ENCODE data around the gene EPN3.

Gene EPN3

GRCh38 chr17:50570032-50570431, 37.5 kb downstream of the EPN3 start:
- no peak for DNase-seq (ENCODE audit: low spot score)

DNA sequence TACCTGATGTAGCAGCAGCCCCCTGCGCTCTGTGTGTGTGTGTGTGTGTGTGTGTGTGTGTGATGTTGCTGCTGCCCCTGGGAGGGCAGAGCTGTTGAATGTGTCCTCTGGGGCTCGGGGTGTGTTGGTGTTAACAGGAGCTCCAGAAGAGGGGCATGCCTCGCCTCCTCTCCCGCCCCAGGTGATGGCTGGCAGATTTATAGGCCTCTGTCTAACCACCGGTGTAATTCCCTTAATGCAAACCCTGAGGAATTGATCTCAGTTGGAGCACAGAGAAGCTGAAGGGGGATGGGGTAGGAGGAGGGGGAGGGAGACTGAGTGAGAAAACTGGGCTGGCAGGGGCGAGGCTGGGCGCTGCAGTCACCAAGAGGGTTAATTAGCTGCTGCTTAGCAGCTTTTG, 38.0 kb downstream of the EPN3 start:
- DNase-seq (ENCODE audit: low spot score), result no peak

DNA sequence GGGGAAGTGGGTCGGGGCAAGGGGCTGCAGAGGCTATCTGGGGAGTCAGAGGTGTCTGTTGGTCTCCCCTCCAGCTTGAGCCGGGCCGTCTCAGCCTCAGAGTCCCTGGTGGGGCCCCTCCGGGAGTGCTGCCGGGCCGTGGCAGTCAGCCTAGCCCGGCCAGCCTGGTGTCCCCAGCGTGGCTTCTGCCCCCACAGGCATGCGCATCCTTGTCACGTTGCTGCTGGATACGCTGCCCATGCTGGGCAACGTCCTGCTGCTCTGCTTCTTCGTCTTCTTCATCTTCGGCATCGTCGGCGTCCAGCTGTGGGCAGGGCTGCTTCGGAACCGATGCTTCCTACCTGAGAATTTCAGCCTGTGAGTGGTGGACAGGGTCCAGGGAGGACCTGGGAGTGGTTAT, 39.1 kb downstream of the EPN3 start:
- no peak for DNase-seq (ENCODE audit: low spot score)

GRCh38 chr17:50572541-50572940, 40.0 kb downstream of the EPN3 start:
- DNase-seq (ENCODE audit: low spot score), result no peak

DNA sequence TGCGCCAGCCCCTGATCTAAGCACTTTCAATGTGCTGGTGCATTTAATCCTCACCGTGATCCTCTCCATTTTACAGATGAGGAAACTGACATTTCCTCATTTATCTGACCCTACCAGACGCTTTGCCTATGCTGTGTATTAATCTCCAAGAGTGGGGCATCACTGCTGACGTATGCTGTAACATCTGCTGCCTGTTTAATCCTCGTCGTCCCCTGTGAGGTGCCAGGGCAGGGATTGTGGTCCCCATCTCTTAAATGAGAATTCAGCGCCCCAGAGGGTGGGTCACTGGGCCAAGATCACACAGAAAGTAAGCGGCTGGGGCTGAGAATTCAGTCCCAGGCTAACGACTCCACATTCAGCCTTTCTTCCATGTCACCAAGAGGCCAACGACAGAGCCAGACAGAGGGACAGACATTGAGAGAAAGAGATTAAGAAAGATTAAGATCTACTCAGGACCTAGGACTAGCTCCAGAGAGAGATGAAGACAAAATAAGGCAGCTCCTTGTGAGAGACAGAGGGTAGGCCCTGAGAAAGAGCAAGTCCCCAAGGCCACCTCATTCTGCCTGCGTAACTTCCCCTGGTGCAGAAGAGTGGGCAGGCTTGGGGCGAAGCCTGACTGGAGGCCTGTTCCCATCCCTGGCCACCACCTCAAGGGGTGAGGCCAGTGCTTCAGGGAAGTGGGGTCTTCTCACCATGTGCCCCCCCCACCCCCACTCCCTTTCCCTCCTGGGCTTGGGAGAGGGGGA, 41.5 kb downstream of the EPN3 start:
- no peak for DNase-seq (ENCODE audit: low spot score)

- DNase-seq (ENCODE audit: low spot score), result no peak
These were observed 43.2 kb downstream of the EPN3 start for GRCh38 chr17:50575581-50576210.

- DNase-seq (ENCODE audit: low spot score), result no peak
These were observed 44.3 kb downstream of the EPN3 start for GRCh38 chr17:50576864-50577263.

DNA sequence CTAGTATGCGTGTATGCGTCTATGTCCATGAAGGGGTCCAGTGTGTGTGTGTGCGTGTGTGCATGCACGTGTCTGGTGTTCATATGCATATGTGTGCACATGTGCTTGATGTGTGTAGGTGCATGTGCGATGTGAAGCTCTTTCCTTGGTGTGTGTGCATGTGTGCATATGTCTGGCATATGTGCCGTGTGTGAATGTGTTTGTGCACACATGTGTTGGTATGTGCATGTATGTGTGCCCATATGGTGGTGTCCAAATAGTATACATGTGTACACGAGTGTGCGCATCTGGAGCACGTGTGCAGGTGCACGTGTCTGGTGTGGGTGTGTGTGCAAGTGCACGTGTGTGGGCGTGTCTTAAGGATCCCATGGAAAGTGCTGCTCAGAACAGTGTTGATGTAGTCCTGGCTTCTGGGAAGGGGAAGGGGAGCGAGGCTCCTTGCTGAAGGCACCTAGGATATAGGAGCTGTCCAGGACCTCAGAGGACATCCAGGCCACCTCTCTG, 45.0 kb downstream of the EPN3 start:
- no peak for DNase-seq (ENCODE audit: low spot score)

- no peak for DNase-seq (ENCODE audit: low spot score)
These were observed 45.6 kb downstream of the EPN3 start for GRCh38 chr17:50578173-50578572.

DNA sequence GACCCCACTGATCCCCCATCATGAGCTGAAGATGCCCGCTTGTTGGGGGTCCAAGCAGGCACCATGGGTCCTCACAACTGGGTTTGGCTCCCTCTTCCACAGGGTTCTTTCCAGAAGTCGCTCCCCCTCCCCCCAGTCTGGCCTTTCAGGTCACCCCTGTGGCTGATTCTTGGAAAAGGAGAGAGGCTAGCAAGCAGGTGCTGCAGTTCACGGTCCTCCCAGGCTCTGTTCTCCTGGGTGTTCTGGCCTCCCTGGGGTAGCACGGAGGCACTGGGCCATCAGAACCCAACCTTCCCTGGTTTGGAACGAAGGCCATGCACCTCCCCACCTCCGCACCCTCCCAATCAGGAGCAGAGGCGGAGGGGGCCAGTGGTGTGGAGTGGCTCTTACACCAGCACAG, 46.9 kb downstream of the EPN3 start:
- DNase-seq (ENCODE audit: low spot score), result no peak

- DNase-seq (ENCODE audit: low spot score), result no peak
These were observed 48.1 kb downstream of the EPN3 start for GRCh38 chr17:50580646-50581045.

DNA sequence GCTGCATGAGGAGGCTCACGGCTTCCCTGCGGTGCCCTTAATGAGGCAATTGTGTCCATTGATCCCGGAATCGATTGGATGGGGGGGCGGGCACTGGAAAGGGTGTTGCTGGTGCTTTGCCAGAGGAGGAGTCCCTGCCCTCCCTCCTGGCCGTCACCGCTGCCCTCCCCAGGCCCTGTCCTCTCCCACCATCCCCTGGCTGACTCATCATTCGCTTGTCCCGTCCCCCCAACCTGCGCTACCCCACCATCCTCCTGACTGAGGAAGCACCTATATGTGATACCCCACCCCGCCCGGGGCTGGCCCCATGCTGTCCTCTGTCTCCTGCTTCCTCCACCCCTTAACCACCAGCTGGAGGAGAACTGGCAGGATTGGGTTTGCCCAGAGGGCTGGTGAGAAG, 48.8 kb downstream of the EPN3 start:
- DNase-seq (ENCODE audit: low spot score), result no peak

GRCh38 chr17:50582741-50583140, 50.2 kb downstream of the EPN3 start:
- no peak for DNase-seq (ENCODE audit: low spot score)

DNA sequence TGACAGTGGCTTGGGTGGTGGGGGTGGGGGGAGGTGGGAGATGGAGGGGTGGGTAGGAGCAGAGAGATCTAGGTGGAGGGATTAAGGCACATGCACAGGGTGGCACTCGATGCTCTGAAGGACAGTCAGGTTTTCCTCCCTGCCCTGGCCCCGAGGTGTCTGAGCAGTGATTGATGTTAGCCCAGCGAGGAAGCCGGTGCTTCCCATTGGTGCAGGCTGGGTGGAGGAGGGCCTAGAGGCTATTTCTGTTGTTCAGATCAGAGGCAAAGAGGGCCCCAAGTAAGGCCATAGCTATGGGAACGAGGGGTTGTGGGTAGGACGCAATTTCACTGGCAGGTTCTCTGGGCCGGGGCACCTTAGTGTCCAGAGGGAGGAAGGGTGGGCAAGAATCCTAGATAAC, 51.1 kb downstream of the EPN3 start:
- no peak for DNase-seq (ENCODE audit: low spot score)

- no peak for DNase-seq (ENCODE audit: low spot score)
These were observed 51.6 kb downstream of the EPN3 start for GRCh38 chr17:50584116-50584515.

DNA sequence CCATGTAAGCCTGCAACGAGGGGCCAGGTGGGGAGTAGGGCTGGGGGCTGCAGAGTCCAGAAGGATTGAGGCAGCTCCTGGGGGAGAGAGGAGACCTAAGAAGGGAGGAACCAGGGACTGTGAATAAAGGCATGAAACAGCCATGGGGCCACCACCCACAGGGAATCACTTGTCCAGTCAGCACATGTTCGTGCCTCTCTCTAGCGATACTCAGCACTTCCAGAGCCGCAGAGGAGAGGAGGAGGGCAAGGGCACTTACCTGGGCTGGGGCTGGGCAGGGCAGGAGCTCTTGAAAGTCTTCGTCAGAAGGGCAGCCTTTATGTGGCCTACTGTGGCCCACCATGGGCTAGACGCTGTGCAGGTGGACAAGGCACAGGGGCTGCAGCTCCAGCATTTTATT, 52.2 kb downstream of the EPN3 start:
- DNase-seq (ENCODE audit: low spot score), result no peak

DNA sequence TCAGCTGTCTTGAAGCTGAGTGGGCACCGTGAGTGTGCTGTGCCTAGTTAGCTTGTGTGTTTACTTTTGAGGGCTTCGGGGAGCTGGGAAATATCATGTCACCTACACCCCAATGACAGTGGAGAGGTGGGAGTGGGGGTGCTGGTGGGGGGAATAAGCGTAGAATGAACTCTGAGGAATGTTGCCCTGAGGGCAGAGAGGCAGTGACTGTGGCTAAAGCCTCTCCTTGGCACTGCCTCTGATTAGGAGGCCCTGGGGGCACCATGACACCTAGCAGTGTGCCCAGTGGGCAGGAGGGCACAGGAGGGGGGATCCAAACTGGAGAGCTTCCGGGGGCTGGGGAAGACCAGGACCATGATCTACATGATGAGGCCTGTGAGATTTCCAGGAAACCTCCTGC, 52.8 kb downstream of the EPN3 start:
- DNase-seq (ENCODE audit: low spot score), result no peak

DNA sequence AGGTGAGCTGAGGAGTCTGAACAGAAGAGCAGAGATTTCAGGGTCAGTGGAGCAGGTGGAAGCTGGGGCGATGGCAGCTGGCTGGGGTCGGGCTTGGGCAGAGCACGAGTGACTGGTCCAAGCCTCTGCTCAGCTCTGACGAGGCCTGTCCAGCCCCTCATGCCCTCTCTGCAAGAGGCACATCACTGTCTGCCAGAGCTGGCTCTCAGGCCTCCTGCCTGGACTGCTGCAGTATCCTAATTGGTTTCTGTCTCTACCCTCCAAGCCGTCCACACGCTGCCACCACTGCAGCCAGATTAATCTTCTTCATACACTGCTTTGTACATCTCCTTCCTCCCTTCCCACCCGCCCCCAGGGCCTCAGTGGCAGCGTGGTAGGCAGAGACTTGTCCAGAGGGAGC, 53.4 kb downstream of the EPN3 start:
- DNase-seq (ENCODE audit: low spot score), result no peak

GRCh38 chr17:50586421-50587247, 54.1 kb downstream of the EPN3 start:
- DNase-seq (ENCODE audit: low spot score), result no peak

- DNase-seq (ENCODE audit: low spot score), result no peak
These were observed 55.0 kb downstream of the EPN3 start for GRCh38 chr17:50587571-50587970.

DNA sequence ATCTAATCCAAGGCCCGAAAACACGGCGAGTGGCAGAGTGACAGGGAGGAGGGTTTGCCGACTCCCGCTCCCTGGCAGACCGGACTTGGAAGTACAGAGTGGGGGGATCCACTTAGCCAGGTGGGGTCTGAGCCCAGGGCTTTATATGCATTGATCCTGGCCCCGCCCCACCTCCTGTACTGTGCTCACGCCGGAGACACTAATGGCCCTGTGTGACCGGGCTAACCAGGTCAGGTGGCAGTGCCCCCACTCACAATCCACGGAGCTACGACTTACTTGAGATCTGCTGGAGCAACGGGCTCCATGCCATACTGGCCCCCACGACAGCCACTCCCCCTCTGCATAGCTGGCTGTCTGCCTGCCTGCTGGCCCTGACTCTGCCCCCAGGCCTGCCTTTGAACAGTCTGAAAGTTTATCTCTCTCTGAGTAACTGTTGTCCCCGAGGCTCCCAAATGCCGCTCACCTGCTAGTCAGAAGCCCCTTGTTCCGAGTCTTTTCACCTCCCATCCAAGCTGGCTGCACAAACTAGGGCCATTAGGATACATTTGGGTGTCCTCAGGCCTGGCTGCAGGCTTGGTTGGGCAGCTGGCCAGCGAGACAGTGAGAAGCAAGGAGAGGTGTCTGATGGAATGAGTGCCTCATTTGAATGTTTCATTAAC, 56.0 kb downstream of the EPN3 start:
- no peak for DNase-seq (ENCODE audit: low spot score)

DNA sequence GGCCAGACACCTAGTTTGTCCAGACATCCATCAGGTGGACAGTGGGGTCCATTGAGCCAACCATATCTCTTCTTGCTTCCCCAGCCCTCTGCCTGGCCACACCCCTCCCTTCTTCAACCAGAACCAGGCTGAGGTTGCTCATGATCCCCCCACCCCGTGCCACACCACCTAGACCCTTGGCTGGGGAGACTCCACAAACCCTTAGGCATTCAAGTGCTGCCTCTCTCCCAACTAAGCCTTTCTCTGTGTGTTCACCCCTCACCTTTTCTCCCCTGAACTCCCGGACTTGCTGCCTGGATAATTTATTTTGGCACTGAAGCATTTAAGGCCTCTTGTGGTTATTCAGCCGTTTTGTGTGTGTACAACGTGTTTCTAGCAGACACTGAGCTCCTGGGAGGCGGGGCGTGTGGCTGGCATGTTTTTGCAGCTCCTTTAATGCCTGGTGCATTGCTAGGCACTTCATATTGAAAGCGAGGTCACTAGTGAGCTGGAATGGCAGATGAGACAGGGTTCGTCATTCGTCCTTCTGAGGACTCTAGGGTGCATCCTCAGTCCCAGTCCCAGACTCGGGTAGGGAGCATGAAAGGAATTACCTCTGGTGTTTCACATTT, 56.7 kb downstream of the EPN3 start:
- DNase-seq (ENCODE audit: low spot score), result no peak

Data from globus pallidus (tissue), 1 donor.